Measurements from ENCODE around the gene FAM120B. TPM values are rescaled to one million over a fixed set of nuclear protein-coding genes. Genes with fewer than 3 reads are reported as not detected.

Gene FAM120B
- polyA plus RNA-seq, 1 donor from 2014 or later, result 17.9 TPM

DNA sequence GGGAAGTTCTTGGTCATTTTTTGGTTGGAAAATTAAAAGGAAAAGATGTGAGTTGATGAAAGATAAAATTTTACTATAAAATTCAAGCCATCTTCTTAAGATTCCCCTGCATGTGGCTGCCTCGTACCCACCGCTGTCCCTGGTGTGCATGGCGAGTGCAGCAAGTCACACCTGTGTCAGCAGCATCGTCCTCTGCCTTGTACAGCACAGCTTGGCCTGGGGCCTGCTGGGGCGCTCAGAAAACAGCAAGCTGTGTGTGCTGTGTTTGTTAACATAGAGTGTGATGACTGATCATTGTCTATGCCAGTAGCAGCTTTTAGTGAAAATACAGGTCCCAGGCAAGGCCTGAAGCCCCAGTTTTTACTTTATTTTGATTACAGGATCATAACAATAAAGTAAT is 56.7 kb downstream of the FAM120B start:
- Histone ChIP-seq H3K9ac (ENCODE audit: low read length) (no peak overlapping the region), H3K4me2 (ENCODE audit: low read length) (no peak overlapping the region), H3K27me3 (ENCODE audit: insufficient read depth, low read depth, low read length) (no peaks in the 10 kb centered on the region), H3K9me2 (ENCODE audit: insufficient read depth, low read length) (no peaks in the 10 kb centered on the region), H4K20me1 (ENCODE audit: insufficient read depth) (no peaks in the 10 kb centered on the region), H3K27ac (ENCODE audit: low read length) (no peak overlapping the region), H3K79me2 (replicated peaks; ENCODE audit: insufficient read depth, low read length) (no peaks in the 10 kb centered on the region), H3K36me3 (ENCODE audit: insufficient read depth, low read length) (no peaks in the 10 kb centered on the region), H3F3A (ENCODE audit: insufficient read depth, low read length, poor library complexity, severe bottlenecking) (no peaks in the 10 kb centered on the region), H3K4me3 (ENCODE audit: low read length) (no peak overlapping the region), H3K9me3 (ENCODE audit: low read length) (no peaks in the 10 kb centered on the region), H2AFZ (ENCODE audit: low read depth, low read length) (no peak overlapping the region)
- TF ChIP-seq RAD21 (conservative IDR thresholded peaks at IDR 0.05) (no peak), MXI1 (conservative IDR thresholded peaks at IDR 0.05; ENCODE audit: poor library complexity, severe bottlenecking) (no peak), TAF1 (IDR thresholded peaks at IDR 0.05; ENCODE audit: low read depth) (no peak), SMC3 (conservative IDR thresholded peaks at IDR 0.05; ENCODE audit: poor library complexity) (no peak), POLR2AphosphoS5 (IDR thresholded peaks at IDR 0.05) (no peak), EZH2 (IDR thresholded peaks at IDR 0.05; ENCODE audit: borderline replicate concordance, insufficient read depth, low read length, poor library complexity, severe bottlenecking) (no peak), EP300 (conservative IDR thresholded peaks at IDR 0.05; ENCODE audit: poor library complexity, severe bottlenecking) (no peak)
- TF ChIP-seq, protein P1, sequence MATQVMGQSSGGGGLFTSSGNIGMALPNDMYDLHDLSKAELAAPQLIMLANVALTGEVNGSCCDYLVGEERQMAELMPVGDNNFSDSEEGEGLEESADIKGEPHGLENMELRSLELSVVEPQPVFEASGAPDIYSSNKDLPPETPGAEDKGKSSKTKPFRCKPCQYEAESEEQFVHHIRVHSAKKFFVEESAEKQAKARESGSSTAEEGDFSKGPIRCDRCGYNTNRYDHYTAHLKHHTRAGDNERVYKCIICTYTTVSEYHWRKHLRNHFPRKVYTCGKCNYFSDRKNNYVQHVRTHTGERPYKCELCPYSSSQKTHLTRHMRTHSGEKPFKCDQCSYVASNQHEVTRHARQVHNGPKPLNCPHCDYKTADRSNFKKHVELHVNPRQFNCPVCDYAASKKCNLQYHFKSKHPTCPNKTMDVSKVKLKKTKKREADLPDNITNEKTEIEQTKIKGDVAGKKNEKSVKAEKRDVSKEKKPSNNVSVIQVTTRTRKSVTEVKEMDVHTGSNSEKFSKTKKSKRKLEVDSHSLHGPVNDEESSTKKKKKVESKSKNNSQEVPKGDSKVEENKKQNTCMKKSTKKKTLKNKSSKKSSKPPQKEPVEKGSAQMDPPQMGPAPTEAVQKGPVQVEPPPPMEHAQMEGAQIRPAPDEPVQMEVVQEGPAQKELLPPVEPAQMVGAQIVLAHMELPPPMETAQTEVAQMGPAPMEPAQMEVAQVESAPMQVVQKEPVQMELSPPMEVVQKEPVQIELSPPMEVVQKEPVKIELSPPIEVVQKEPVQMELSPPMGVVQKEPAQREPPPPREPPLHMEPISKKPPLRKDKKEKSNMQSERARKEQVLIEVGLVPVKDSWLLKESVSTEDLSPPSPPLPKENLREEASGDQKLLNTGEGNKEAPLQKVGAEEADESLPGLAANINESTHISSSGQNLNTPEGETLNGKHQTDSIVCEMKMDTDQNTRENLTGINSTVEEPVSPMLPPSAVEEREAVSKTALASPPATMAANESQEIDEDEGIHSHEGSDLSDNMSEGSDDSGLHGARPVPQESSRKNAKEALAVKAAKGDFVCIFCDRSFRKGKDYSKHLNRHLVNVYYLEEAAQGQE (IDR thresholded peaks at IDR 0.05; ENCODE audit: borderline replicate concordance), result no peak
- TF ChIP-seq, protein P2, sequence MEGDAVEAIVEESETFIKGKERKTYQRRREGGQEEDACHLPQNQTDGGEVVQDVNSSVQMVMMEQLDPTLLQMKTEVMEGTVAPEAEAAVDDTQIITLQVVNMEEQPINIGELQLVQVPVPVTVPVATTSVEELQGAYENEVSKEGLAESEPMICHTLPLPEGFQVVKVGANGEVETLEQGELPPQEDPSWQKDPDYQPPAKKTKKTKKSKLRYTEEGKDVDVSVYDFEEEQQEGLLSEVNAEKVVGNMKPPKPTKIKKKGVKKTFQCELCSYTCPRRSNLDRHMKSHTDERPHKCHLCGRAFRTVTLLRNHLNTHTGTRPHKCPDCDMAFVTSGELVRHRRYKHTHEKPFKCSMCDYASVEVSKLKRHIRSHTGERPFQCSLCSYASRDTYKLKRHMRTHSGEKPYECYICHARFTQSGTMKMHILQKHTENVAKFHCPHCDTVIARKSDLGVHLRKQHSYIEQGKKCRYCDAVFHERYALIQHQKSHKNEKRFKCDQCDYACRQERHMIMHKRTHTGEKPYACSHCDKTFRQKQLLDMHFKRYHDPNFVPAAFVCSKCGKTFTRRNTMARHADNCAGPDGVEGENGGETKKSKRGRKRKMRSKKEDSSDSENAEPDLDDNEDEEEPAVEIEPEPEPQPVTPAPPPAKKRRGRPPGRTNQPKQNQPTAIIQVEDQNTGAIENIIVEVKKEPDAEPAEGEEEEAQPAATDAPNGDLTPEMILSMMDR (IDR thresholded peaks at IDR 0.05; ENCODE audit: poor library complexity, severe bottlenecking), result no peak

DNA sequence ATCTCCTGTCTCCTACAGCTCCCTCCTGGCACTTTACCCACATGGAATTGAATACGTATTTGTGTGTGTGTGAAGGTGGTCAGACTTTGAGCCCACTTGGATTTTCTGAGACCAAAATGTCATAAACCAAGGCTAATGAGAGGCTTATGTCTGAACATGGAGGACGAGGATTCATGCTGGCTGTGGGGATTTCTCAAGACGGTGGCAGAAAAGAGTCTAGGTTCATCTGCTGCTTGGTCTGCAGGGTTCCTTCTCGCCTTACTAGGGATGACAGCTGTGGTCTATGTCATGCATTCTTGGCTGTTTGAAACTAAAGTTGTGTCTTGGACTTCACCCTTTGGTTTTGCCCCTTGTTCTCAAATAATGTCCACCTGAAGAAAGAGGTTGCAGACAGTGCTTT is 58.6 kb downstream of the FAM120B start:
- no peak for TF ChIP-seq SMC3 (conservative IDR thresholded peaks at IDR 0.05; ENCODE audit: poor library complexity)
- TF ChIP-seq TAF1 (IDR thresholded peaks at IDR 0.05; ENCODE audit: low read depth), result no peak
- no peak for TF ChIP-seq EZH2 (IDR thresholded peaks at IDR 0.05; ENCODE audit: borderline replicate concordance, insufficient read depth, low read length, poor library complexity, severe bottlenecking)
- TF ChIP-seq MXI1 (conservative IDR thresholded peaks at IDR 0.05; ENCODE audit: poor library complexity, severe bottlenecking), result no peak
- TF ChIP-seq RAD21 (conservative IDR thresholded peaks at IDR 0.05), result no peak
- TF ChIP-seq EP300 (conservative IDR thresholded peaks at IDR 0.05; ENCODE audit: poor library complexity, severe bottlenecking), result no peak
- TF ChIP-seq POLR2AphosphoS5 (IDR thresholded peaks at IDR 0.05), result no peak
- TF ChIP-seq, protein P1 (IDR thresholded peaks at IDR 0.05; ENCODE audit: borderline replicate concordance), result no peak
- TF ChIP-seq, protein P2 (IDR thresholded peaks at IDR 0.05; ENCODE audit: poor library complexity, severe bottlenecking), result no peak
- Histone ChIP-seq H3K9ac (ENCODE audit: low read length) (no peak overlapping the region), H3K9me3 (ENCODE audit: low read length) (no peaks in the 10 kb centered on the region), H3K4me2 (ENCODE audit: low read length) (no peak overlapping the region), H3K36me3 (ENCODE audit: insufficient read depth, low read length) (no peaks in the 10 kb centered on the region), H2AFZ (ENCODE audit: low read depth, low read length) (no peak overlapping the region), H3K27me3 (ENCODE audit: insufficient read depth, low read depth, low read length) (no peaks in the 10 kb centered on the region), H3F3A (ENCODE audit: insufficient read depth, low read length, poor library complexity, severe bottlenecking) (no peaks in the 10 kb centered on the region), H3K27ac (ENCODE audit: low read length) (no peak overlapping the region), H3K9me2 (ENCODE audit: insufficient read depth, low read length) (no peaks in the 10 kb centered on the region), H3K4me3 (ENCODE audit: low read length) (no peak overlapping the region), H3K79me2 (replicated peaks; ENCODE audit: insufficient read depth, low read length) (no peaks in the 10 kb centered on the region), H4K20me1 (ENCODE audit: insufficient read depth) (no peaks in the 10 kb centered on the region)
